Subcutaneous abdominal adipose tissue (tissue), 5 donors: ENCODE results near the gene GNRHR.

Experiments
- H3K27ac ChIP-seq: one replicate; pipeline ENCODE4 v1.7.0; 2013; ENCODE audit warnings: low read depth, mild to moderate bottlenecking, inconsistent platforms, low read length, moderate library complexity
- H3K27me3 ChIP-seq, 5 donors: one replicate each; pipeline ENCODE4 v1.7.0; 2013; ENCODE audit warnings: low read length in 5 of 5, inconsistent platforms in 1 of 5; ENCODE audit not compliant: control insufficient read depth in 5 of 5, insufficient read depth in 4 of 5
- H3K36me3 ChIP-seq, 5 donors: one replicate each; pipeline ENCODE4 v1.7.0; 2013; ENCODE audit warnings: low read length in 5 of 5; ENCODE audit not compliant: control insufficient read depth in 5 of 5, insufficient read depth in 5 of 5
- H3K4me1 ChIP-seq, 5 donors: one replicate each; pipeline ENCODE4 v1.7.0; 2013; ENCODE audit warnings: low read length in 5 of 5, mild to moderate bottlenecking in 3 of 5, moderate library complexity in 1 of 5; ENCODE audit not compliant: control insufficient read depth in 5 of 5, insufficient read depth in 5 of 5
- H3K4me3 ChIP-seq, 5 donors: one replicate each; pipeline ENCODE4 v1.7.0; 2013; ENCODE audit warnings: low read length in 5 of 5, low read depth in 1 of 5
- H3K9ac ChIP-seq, 5 donors: one replicate each; pipeline ENCODE4 v1.7.0; 2013; ENCODE audit warnings: low read length in 5 of 5, mild to moderate bottlenecking in 4 of 5, moderate library complexity in 3 of 5
- H3K9me3 ChIP-seq, 5 donors: one replicate each; pipeline ENCODE4 v1.7.0; 2013; ENCODE audit warnings: low read length in 5 of 5; ENCODE audit not compliant: control insufficient read depth in 5 of 5
- donor health status: healthy.
- donor health status: healthy.
- donor health status: healthy.
- donor health status: healthy.
- donor health status: healthy.

Gene GNRHR

GRCh38 chr4:67704843-67705242, 49.3 kb downstream of the GNRHR start:
- Histone ChIP-seq H3K27ac (no peak overlapping the region), H3K27me3 (no peaks in the 10 kb centered on the region), H3K36me3 (peaks cover 0 to 5% (median 0%) of the 10 kb centered on the region in 5 donors), H3K4me3 (no peak overlapping the region), H3K4me1 (peaks cover 0 to 17% (median 13%) of the 10 kb centered on the region in 5 donors), H3K9ac (no peak overlapping the region), H3K9me3 (no peaks in the 10 kb centered on the region)

GRCh38 chr4:67702166-67702565, 52.0 kb downstream of the GNRHR start:
- no peaks in the 10 kb centered on the region for H3K27me3 ChIP-seq
- no peak overlapping the region for H3K9ac ChIP-seq
- peak overlapping the region in 1 of 5 donors; percentile 93 for H3K4me3 ChIP-seq
- peaks cover 0 to 5% (median 0%) of the 10 kb centered on the region in 5 donors for H3K36me3 ChIP-seq
- H3K27ac ChIP-seq, result no peak overlapping the region
- H3K9me3 ChIP-seq, result no peaks in the 10 kb centered on the region
- H3K4me1 ChIP-seq, result peaks cover 0 to 21% (median 16%) of the 10 kb centered on the region in 5 donors

GRCh38 chr4:67701517-67701850, 52.7 kb downstream of the GNRHR start:
- H3K4me1 ChIP-seq, result peaks cover 0 to 21% (median 16%) of the 10 kb centered on the region in 5 donors
- H3K36me3 ChIP-seq, result peaks cover 0 to 5% (median 0%) of the 10 kb centered on the region in 5 donors
- no peaks in the 10 kb centered on the region for H3K9me3 ChIP-seq
- H3K27ac ChIP-seq, result no peak overlapping the region
- peak overlapping the region in 2 of 5 donors; percentile 63 to 77 for H3K9ac ChIP-seq
- H3K27me3 ChIP-seq, result no peaks in the 10 kb centered on the region
- peak overlapping the region; percentile 77 to 93 (median 80) for H3K4me3 ChIP-seq

- Histone ChIP-seq H3K27ac (peak within 1 kb of the TSS; percentile 86), H3K4me1 (peaks cover 0 to 21% (median 16%) of the 10 kb centered on the region in 5 donors), H3K27me3 (no peaks in the 10 kb centered on the region), H3K9me3 (no peaks in the 10 kb centered on the region), H3K36me3 (peaks cover 0 to 1% (median 0%) of the 10 kb centered on the region in 5 donors), H3K9ac (peak within 1 kb of the TSS; percentile 77 to 93 (median 90)), H3K4me3 (peak within 1 kb of the TSS; percentile 77 to 93 (median 83))
Measured at GRCh38 chr4:67700738-67701516, 53.3 kb downstream of the GNRHR start, which contains the start of gene UBA6. Gene UBA6 (minus strand): TSS chr4:67701155. CDS start chr4:67701119, 36 bp downstream.

GRCh38 chr4:67700116-67700737, 54.0 kb downstream of the GNRHR start:
- Histone ChIP-seq H3K9me3 (no peaks in the 10 kb centered on the region), H3K4me3 (peak overlapping the region; percentile 77 to 93 (median 83)), H3K9ac (peak overlapping the region; percentile 77 to 93 (median 90)), H3K36me3 (peaks cover 0 to 2% (median 0%) of the 10 kb centered on the region in 5 donors), H3K27me3 (no peaks in the 10 kb centered on the region), H3K27ac (peak overlapping the region; percentile 86), H3K4me1 (peaks cover 0 to 21% (median 16%) of the 10 kb centered on the region in 5 donors)

- Histone ChIP-seq H3K27ac (no peak overlapping the region), H3K27me3 (no peaks in the 10 kb centered on the region), H3K9ac (peak overlapping the region in 1 of 5 donors; percentile 93), H3K4me1 (peaks cover 0 to 21% (median 16%) of the 10 kb centered on the region in 5 donors), H3K9me3 (no peaks in the 10 kb centered on the region), H3K4me3 (peak overlapping the region in 3 of 5 donors; percentile 80 to 93 (median 90)), H3K36me3 (peaks cover 0 to 5% (median 0%) of the 10 kb centered on the region in 5 donors)
Measured at GRCh38 chr4:67699603-67700002, 54.6 kb downstream of the GNRHR start.

GRCh38 chr4:67697860-67698687, 56.1 kb downstream of the GNRHR start:
- H3K4me1 ChIP-seq, result peaks cover 0 to 21% (median 16%) of the 10 kb centered on the region in 5 donors
- no peaks in the 10 kb centered on the region for H3K9me3 ChIP-seq
- H3K27ac ChIP-seq, result no peak overlapping the region

GRCh38 chr4:67696061-67696460, 58.1 kb downstream of the GNRHR start:
- H3K4me3 ChIP-seq, result no peak overlapping the region
- H3K9ac ChIP-seq, result no peak overlapping the region
- H3K27me3 ChIP-seq, result no peaks in the 10 kb centered on the region
- H3K4me1 ChIP-seq, result peaks cover 0 to 12% (median 8%) of the 10 kb centered on the region in 5 donors
- no peaks in the 10 kb centered on the region for H3K9me3 ChIP-seq
- H3K27ac ChIP-seq, result no peak overlapping the region
- peaks cover 6 to 24% (median 14%) of the 10 kb centered on the region in 5 donors for H3K36me3 ChIP-seq

More at GRCh38 chr4:67697860-67698687, 56.1 kb downstream of the GNRHR start:
- no peaks in the 10 kb centered on the region for H3K27me3 ChIP-seq
- H3K4me3 ChIP-seq, result no peak overlapping the region
- H3K9ac ChIP-seq, result no peak overlapping the region
- H3K36me3 ChIP-seq, result peaks cover 0 to 5% (median 0%) of the 10 kb centered on the region in 5 donors

GRCh38 chr4:67694662-67695061, 59.5 kb downstream of the GNRHR start:
- peaks cover 6 to 28% (median 15%) of the 10 kb centered on the region in 5 donors for H3K36me3 ChIP-seq
- no peak overlapping the region for H3K9ac ChIP-seq
- no peak overlapping the region for H3K27ac ChIP-seq
- no peaks in the 10 kb centered on the region for H3K27me3 ChIP-seq
- H3K9me3 ChIP-seq, result no peaks in the 10 kb centered on the region
- H3K4me1 ChIP-seq, result peaks cover 0 to 2% (median under 1%) of the 10 kb centered on the region in 5 donors
- H3K4me3 ChIP-seq, result no peak overlapping the region
